Measurements from ENCODE around the gene CDC45.

DNA sequence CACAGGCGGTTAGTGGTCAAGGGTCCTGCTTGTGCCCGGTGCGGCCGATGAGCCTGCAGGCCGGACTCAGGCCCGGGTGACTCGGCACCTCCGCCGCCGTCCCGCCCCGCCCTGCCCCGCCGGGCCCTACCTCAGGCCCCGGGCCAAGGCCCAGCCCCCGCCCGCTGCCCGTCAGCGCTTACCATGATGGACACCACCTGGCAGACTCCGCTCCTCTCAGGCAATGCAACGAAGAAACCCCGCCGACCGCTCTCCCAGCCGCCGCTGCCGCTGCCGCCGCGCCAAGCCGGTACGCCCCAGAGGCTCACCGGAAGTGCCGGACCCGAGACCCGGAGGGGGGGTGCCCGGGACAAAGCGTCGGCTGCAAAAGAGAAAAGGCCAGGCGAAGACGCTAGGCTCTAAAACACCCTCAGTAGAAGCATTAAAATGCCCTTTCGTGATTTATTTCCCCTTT is 792 bp upstream of the CDC45 start, which contains the start of gene UFD1:
- TF ChIP-seq POLR2A (IDR thresholded peaks at IDR 0.05) = no peak
- TF ChIP-seq, protein P1, sequence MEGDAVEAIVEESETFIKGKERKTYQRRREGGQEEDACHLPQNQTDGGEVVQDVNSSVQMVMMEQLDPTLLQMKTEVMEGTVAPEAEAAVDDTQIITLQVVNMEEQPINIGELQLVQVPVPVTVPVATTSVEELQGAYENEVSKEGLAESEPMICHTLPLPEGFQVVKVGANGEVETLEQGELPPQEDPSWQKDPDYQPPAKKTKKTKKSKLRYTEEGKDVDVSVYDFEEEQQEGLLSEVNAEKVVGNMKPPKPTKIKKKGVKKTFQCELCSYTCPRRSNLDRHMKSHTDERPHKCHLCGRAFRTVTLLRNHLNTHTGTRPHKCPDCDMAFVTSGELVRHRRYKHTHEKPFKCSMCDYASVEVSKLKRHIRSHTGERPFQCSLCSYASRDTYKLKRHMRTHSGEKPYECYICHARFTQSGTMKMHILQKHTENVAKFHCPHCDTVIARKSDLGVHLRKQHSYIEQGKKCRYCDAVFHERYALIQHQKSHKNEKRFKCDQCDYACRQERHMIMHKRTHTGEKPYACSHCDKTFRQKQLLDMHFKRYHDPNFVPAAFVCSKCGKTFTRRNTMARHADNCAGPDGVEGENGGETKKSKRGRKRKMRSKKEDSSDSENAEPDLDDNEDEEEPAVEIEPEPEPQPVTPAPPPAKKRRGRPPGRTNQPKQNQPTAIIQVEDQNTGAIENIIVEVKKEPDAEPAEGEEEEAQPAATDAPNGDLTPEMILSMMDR (IDR thresholded peaks at IDR 0.05 in 8 of 11, conservative IDR thresholded peaks at IDR 0.05 in 3 of 11) = no peak
